Uterus (tissue), 2 donors: ENCODE data around the gene SBNO2.

ENCODE experiments used
- CTCF ChIP-seq, 4 experiments: fragments of 200-600 bp in 2 of 4; fragments of 450-650 bp in 2 of 4; sonication (generic) in 2 of 4; IDR thresholded peaks; one replicate each; pipeline ENCODE4 v1.5.1; 2016 to 2019; ENCODE audit warnings: antibody characterized with exemption in 4 of 4, mild to moderate bottlenecking in 2 of 4, moderate library complexity in 1 of 4
- POLR2A ChIP-seq, 2 donors: fragments of 450-650 bp; IDR thresholded peaks; one replicate each; pipeline ENCODE4 v1.6.1; 2016; ENCODE audit warnings: antibody characterized with exemption in 2 of 2, mild to moderate bottlenecking in 1 of 2, moderate library complexity in 1 of 2

- TF ChIP-seq POLR2A (IDR thresholded peaks at IDR 0.05) (no peak), CTCF (IDR thresholded peaks at IDR 0.05) (no peak)
Observed at GRCh38 chr19:1150333-1151036, 23.6 kb downstream of the SBNO2 start.
